ENCODE measurements around the gene MED8.
"Not testable (repeated sequence)": the region's sequence is repeated elsewhere in the genome, so short reads cannot be mapped to it uniquely, and the experiment has no call there.

The MED8 gene

GRCh38 chr1:43382027-43382779 lies 7.4 kb downstream of the MED8 start:
- no peak for DNase-seq

GRCh38 chr1:43381612-43382011 lies 8.0 kb downstream of the MED8 start:
- no peak for DNase-seq

GRCh38 chr1:43379476-43379875 lies 10.1 kb downstream of the MED8 start:
- DNase-seq: no peak

- DNase-seq: no peak
These were observed 11.8 kb downstream of the MED8 start for GRCh38 chr1:43377831-43378230.

GRCh38 chr1:43376723-43377235 lies 12.8 kb downstream of the MED8 start:
- DNase-seq: no peak

- DNase-seq: no peak
These were observed 16.3 kb downstream of the MED8 start for GRCh38 chr1:43373066-43373940.

GRCh38 chr1:43372172-43372571 lies 17.4 kb downstream of the MED8 start:
- DNase-seq: no peak

GRCh38 chr1:43370564-43370963 lies 19.0 kb downstream of the MED8 start:
- DNase-seq: no peak

- DNase-seq: not testable (repeated sequence)
These were observed 19.8 kb downstream of the MED8 start for GRCh38 chr1:43369779-43370178.

- DNase-seq: no peak
These were observed 21.0 kb downstream of the MED8 start for GRCh38 chr1:43368646-43369020.

- DNase-seq: peak; percentile 74
These were observed 21.5 kb downstream of the MED8 start, which contains the start of gene ELOVL1 for GRCh38 chr1:43367904-43368645. TSS of gene ELOVL1 (minus strand) at chr1:43368011. CDS start at chr1:43365609, 2,402 bp downstream.

- no peak for DNase-seq
These were observed 22.3 kb downstream of the MED8 start for GRCh38 chr1:43367026-43367903.

GRCh38 chr1:43366601-43367025 lies 23.0 kb downstream of the MED8 start:
- no peak for DNase-seq

- DNase-seq: no peak
These were observed 23.4 kb downstream of the MED8 start for GRCh38 chr1:43366179-43366578.

GRCh38 chr1:43365678-43366077 lies 23.9 kb downstream of the MED8 start:
- no peak for DNase-seq

- DNase-seq: no peak
These were observed 25.6 kb downstream of the MED8 start for GRCh38 chr1:43363935-43364525.

- DNase-seq: no peak
These were observed 26.2 kb downstream of the MED8 start for GRCh38 chr1:43363283-43363934.

- DNase-seq: no peak
These were observed 29.0 kb downstream of the MED8 start for GRCh38 chr1:43360616-43361015.

- no peak for DNase-seq
These were observed 29.9 kb downstream of the MED8 start for GRCh38 chr1:43359696-43360095.

- DNase-seq: peak; percentile 98
These were observed 30.6 kb downstream of the MED8 start, which contains the start of gene CDC20 for GRCh38 chr1:43358746-43359693. TSS of gene CDC20 (plus strand) at chr1:43358981. CDS start at chr1:43359216, 235 bp downstream.

All from effector CD4-positive, alpha-beta T cell (primary cell).